ENCODE measurements around the gene GALNT2. TPM values are rescaled to one million over a fixed set of nuclear protein-coding genes. Genes with fewer than 3 reads are reported as not detected.

GALNT2 gene
- total and polyA plus RNA-seq, 2 of the 13 experiments (the other 11 are each of a cell fraction or from before 2014, with no cell fraction given): 39.3 to 39.6 TPM

DNA sequence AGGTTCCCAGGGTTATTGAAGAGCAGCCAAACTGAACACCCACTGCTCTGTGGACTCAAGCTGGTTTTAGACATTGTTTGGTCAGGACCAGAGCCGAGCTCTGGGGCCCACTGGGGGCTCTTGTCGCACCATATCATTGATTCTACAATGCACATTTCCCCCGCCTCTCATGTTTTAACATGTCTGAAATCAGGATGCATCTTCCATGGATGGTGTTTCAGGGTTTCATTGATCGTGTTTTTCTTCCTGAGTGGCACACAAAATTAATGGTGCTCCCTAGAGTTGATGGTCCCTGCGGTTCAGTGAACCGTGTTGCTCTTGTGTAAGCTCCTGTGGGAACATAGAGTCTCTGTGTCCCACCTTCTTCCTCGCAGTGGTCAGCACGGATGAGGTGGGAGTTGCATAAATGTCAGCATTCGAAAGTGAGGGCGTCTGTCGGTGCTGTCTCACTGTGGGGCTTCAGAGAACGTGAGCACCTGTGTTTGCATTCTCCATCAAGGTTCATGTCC, 38.3 kb downstream of the GALNT2 start (continued):
- TF ChIP-seq, protein P1, sequence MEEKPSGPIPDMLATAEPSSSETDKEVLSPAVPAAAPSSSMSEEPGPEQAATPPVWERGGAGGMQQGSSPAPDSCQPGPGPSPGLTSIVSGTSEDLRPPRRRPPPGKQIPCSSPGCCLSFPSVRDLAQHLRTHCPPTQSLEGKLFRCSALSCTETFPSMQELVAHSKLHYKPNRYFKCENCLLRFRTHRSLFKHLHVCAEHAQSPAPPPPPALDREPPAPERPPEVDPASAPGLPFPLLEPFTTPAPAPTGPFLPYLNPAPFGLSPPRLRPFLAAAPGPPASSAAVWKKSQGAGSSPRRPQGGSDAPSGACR (CRISPR knock-in tag; IDR thresholded peaks at IDR 0.05): 0 out of 2 replicates have a peak, but pooled peaks have one; percentile 48
- TF ChIP-seq ZC3H13 (CRISPR knock-in tag; IDR thresholded peaks at IDR 0.05) (peak; percentile 57; the same call in 1 of the 2 replicates), NFRKB (IDR thresholded peaks at IDR 0.05) (no peak), SNAPC2 (CRISPR knock-in tag; IDR thresholded peaks at IDR 0.05) (0 out of 2 replicates have a peak, but pooled peaks have one; percentile 32), IKZF4 (CRISPR knock-in tag; IDR thresholded peaks at IDR 0.05; ENCODE audit: borderline replicate concordance, low read depth, not compliant biosample characterization) (no peak), MATR3 (CRISPR knock-in tag; IDR thresholded peaks at IDR 0.05) (no peak), ZNF891 (CRISPR knock-in tag; IDR thresholded peaks at IDR 0.05) (no peak), THAP11 (CRISPR knock-in tag; IDR thresholded peaks at IDR 0.05) (no peak), AGO1 (IDR thresholded peaks at IDR 0.05; ENCODE audit: low read depth, low read length, poor library complexity, severe bottlenecking) (no peak), ZNF563 (CRISPR knock-in tag; IDR thresholded peaks at IDR 0.05) (no peak), ZNF83 (CRISPR knock-in tag; IDR thresholded peaks at IDR 0.05; ENCODE audit: borderline replicate concordance) (no peak), CEBPB (IDR thresholded peaks at IDR 0.05; ENCODE audit: borderline replicate concordance, low read depth, low read length) (0 out of 2 replicates have a peak, but pooled peaks have one; percentile 13), ZNF263 (CRISPR knock-in tag; IDR thresholded peaks at IDR 0.05) (peak; percentile 58; the same call in 1 of the 2 replicates), SAFB2 (CRISPR knock-in tag; IDR thresholded peaks at IDR 0.05; ENCODE audit: borderline replicate concordance, low read depth) (no peak), HNF4G (IDR thresholded peaks at IDR 0.05; ENCODE audit: borderline replicate concordance, low read depth, low read length) (no peak), HNF4G (CRISPR knock-in tag; IDR thresholded peaks at IDR 0.05; ENCODE audit: borderline replicate concordance, low read depth) (no peak), RAD51 (IDR thresholded peaks at IDR 0.05; ENCODE audit: borderline replicate concordance) (no peak), ZNF230 (CRISPR knock-in tag; IDR thresholded peaks at IDR 0.05) (0 out of 2 replicates have a peak, but pooled peaks have one; percentile 22)
- TF ChIP-seq, protein P2, sequence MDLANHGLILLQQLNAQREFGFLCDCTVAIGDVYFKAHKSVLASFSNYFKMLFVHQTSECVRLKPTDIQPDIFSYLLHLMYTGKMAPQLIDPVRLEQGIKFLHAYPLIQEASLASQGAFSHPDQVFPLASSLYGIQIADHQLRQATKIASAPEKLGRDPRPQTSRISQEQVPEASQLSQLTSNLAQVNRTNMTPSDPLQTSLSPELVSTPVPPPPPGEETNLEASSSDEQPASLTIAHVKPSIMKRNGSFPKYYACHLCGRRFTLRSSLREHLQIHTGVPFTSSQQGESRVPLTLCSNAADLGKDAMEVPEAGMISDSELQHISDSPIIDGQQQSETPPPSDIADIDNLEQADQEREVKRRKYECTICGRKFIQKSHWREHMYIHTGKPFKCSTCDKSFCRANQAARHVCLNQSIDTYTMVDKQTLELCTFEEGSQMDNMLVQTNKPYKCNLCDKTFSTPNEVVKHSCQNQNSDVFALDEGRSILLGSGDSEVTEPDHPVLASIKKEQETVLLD (CRISPR knock-in tag; IDR thresholded peaks at IDR 0.05; ENCODE audit: low read depth): peak; percentile 10; the same call in 1 of the 2 replicates
- TF ChIP-seq, protein P3, sequence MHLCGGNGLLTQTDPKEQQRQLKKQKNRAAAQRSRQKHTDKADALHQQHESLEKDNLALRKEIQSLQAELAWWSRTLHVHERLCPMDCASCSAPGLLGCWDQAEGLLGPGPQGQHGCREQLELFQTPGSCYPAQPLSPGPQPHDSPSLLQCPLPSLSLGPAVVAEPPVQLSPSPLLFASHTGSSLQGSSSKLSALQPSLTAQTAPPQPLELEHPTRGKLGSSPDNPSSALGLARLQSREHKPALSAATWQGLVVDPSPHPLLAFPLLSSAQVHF (CRISPR knock-in tag; IDR thresholded peaks at IDR 0.05): 0 out of 2 replicates have a peak, but pooled peaks have one; percentile 35
- TF ChIP-seq, protein P4, sequence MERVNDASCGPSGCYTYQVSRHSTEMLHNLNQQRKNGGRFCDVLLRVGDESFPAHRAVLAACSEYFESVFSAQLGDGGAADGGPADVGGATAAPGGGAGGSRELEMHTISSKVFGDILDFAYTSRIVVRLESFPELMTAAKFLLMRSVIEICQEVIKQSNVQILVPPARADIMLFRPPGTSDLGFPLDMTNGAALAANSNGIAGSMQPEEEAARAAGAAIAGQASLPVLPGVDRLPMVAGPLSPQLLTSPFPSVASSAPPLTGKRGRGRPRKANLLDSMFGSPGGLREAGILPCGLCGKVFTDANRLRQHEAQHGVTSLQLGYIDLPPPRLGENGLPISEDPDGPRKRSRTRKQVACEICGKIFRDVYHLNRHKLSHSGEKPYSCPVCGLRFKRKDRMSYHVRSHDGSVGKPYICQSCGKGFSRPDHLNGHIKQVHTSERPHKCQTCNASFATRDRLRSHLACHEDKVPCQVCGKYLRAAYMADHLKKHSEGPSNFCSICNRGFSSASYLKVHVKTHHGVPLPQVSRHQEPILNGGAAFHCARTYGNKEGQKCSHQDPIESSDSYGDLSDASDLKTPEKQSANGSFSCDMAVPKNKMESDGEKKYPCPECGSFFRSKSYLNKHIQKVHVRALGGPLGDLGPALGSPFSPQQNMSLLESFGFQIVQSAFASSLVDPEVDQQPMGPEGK (CRISPR knock-in tag; IDR thresholded peaks at IDR 0.05): peak; percentile 51
- TF ChIP-seq, protein P5, sequence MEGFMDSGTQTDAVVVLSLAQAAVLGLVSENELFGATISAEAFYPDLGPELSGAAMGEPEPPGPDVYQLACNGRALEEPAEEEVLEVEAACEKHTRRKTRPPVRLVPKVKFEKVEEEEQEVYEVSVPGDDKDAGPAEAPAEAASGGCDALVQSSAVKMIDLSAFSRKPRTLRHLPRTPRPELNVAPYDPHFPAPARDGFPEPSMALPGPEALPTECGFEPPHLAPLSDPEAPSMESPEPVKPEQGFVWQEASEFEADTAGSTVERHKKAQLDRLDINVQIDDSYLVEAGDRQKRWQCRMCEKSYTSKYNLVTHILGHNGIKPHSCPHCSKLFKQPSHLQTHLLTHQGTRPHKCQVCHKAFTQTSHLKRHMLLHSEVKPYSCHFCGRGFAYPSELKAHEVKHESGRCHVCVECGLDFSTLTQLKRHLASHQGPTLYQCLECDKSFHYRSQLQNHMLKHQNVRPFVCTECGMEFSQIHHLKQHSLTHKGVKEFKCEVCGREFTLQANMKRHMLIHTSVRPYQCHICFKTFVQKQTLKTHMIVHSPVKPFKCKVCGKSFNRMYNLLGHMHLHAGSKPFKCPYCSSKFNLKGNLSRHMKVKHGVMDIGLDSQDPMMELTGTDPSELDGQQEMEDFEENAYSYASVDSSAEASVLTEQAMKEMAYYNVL (CRISPR knock-in tag; IDR thresholded peaks at IDR 0.05; ENCODE audit: borderline replicate concordance): no peak

Measured in HepG2 (cell line).